Measurements from ENCODE around the gene FGF1. TPM values are rescaled to one million over a fixed set of nuclear protein-coding genes. Genes with fewer than 3 reads are reported as not detected.

FGF1 gene
- total RNA-seq, 1 experiment from 2014 or later: not detected

- intact Hi-C loops (cut with micrococcal nuclease; ENCODE audit: unreplicated experiment): no loop called here
- BruUV-seq (replicated peaks): no TSS peak
- TF ChIP-seq SIN3A (IDR thresholded peaks at IDR 0.05; ENCODE audit: borderline replicate concordance, insufficient read depth, low read depth, low read length): no peak
- ChIA-PET POLR2A (no interaction called here), CTCF (interaction anchor here (0.6 kb wide), 1 partner anchor 22 kb away, joined by 7 read pairs; no protein-coding TSS in a partner anchor)
- Histone ChIP-seq H3K4me1 (ENCODE audit: control insufficient read depth, insufficient read depth, low read length) (no peaks in the 10 kb centered on the region), H3K9me3 (ENCODE audit: control insufficient read depth, insufficient read depth, low read depth, low read length) (no peaks in the 10 kb centered on the region), H3K27me3 (ENCODE audit: control insufficient read depth, insufficient read depth, low read length) (no peaks in the 10 kb centered on the region), H3K4me3 (ENCODE audit: low read depth in 2 of 2, low read length in 2 of 2) (no peak overlapping the region), H3K36me3 (ENCODE audit: control insufficient read depth, insufficient read depth, low read length) (no peaks in the 10 kb centered on the region), H3K27ac (ENCODE audit: low read length) (no peak overlapping the region)
- in situ Hi-C loops (cut with HindIII; ENCODE audit: low pct_unique_long_range_greater_than_20kb, low sequenced_read_pairs): no loop called here
- ATAC-seq (no peak), DNase-seq (ENCODE audit: low read depth, low spot score) (no peak)
Observed at GRCh38 chr5:142585451-142585850, 100.4 kb downstream of the FGF1 start.

- CTCF ChIA-PET: no interaction called here
- DNase-seq (ENCODE audit: low read depth, low spot score): no peak
- no peak for ATAC-seq
- TF ChIP-seq SIN3A (IDR thresholded peaks at IDR 0.05; ENCODE audit: borderline replicate concordance, insufficient read depth, low read depth, low read length): no peak
- TF ChIP-seq POLR2AphosphoS5 (IDR thresholded peaks at IDR 0.05; ENCODE audit: low read depth, low read length): no peak
- TF ChIP-seq CTCF (IDR thresholded peaks at IDR 0.05): no peak
- no peak for TF ChIP-seq REST (IDR thresholded peaks at IDR 0.05; ENCODE audit: insufficient read depth in 1 of 2, low read depth in 2 of 2, low read length in 1 of 2)
- no peak for TF ChIP-seq TCF7L2 (IDR thresholded peaks at IDR 0.05; ENCODE audit: low read depth, low read length)
- BruUV-seq (replicated peaks): no TSS peak
- Histone ChIP-seq H3K4me3 (ENCODE audit: low read depth in 2 of 2, low read length in 2 of 2) (no peak overlapping the region), H3K4me1 (ENCODE audit: control insufficient read depth, insufficient read depth, low read length) (no peaks in the 10 kb centered on the region), H3K36me3 (ENCODE audit: control insufficient read depth, insufficient read depth, low read length) (no peaks in the 10 kb centered on the region), H3K27ac (ENCODE audit: low read length) (no peak overlapping the region), H3K27me3 (ENCODE audit: control insufficient read depth, insufficient read depth, low read length) (no peaks in the 10 kb centered on the region), H3K9me3 (ENCODE audit: control insufficient read depth, insufficient read depth, low read depth, low read length) (no peaks in the 10 kb centered on the region)
- POLR2A ChIA-PET: no interaction called here
- in situ Hi-C loops (cut with HindIII; ENCODE audit: low pct_unique_long_range_greater_than_20kb, low sequenced_read_pairs): no loop called here
- intact Hi-C loops (cut with micrococcal nuclease; ENCODE audit: unreplicated experiment): no loop called here
Observed at GRCh38 chr5:142584891-142585290, 101.0 kb downstream of the FGF1 start.

GRCh38 chr5:142578161-142578830 lies 107.6 kb downstream of the FGF1 start:
- no peak for TF ChIP-seq POLR2AphosphoS5 (IDR thresholded peaks at IDR 0.05; ENCODE audit: low read depth, low read length)
- no peak for TF ChIP-seq CTCF (IDR thresholded peaks at IDR 0.05)
- no peak for TF ChIP-seq SIN3A (IDR thresholded peaks at IDR 0.05; ENCODE audit: borderline replicate concordance, insufficient read depth, low read depth, low read length)
- TF ChIP-seq TCF7L2 (IDR thresholded peaks at IDR 0.05; ENCODE audit: low read depth, low read length): no peak
- no peak for TF ChIP-seq REST (IDR thresholded peaks at IDR 0.05; ENCODE audit: insufficient read depth in 1 of 2, low read depth in 2 of 2, low read length in 1 of 2)
- BruUV-seq (replicated peaks): no TSS peak
- intact Hi-C loops (cut with micrococcal nuclease; ENCODE audit: unreplicated experiment) (no loop called here), in situ Hi-C loops (cut with HindIII; ENCODE audit: low pct_unique_long_range_greater_than_20kb, low sequenced_read_pairs) (no loop called here)
- no peaks in the 10 kb centered on the region for H3K27me3 ChIP-seq (ENCODE audit: control insufficient read depth, insufficient read depth, low read length)
- H3K9me3 ChIP-seq (ENCODE audit: control insufficient read depth, insufficient read depth, low read depth, low read length): peaks cover 3% of the 10 kb centered on the region; the same call in 1 of the 2 replicates
- ChIA-PET CTCF (no interaction called here), POLR2A (no interaction called here)
- DNase-seq (ENCODE audit: low read depth, low spot score): no peak
- no peak overlapping the region for H3K4me3 ChIP-seq (ENCODE audit: low read depth in 2 of 2, low read length in 2 of 2)
- no peaks in the 10 kb centered on the region for H3K4me1 ChIP-seq (ENCODE audit: control insufficient read depth, insufficient read depth, low read length)
- no peak overlapping the region for H3K27ac ChIP-seq (ENCODE audit: low read length)
- H3K36me3 ChIP-seq (ENCODE audit: control insufficient read depth, insufficient read depth, low read length): no peaks in the 10 kb centered on the region
- ATAC-seq: no peak

Data from Panc1 (cell line).